CD14-positive monocyte (primary cell): ENCODE measurements around the gene PCP4. TPM values are rescaled to one million over a fixed set of nuclear protein-coding genes. Genes with fewer than 3 reads are reported as not detected.
A peak's percentile ranks its signal among the peaks of the same experiment; 100 is the strongest.

Source experiments
- DNase-seq, 3 donors: peaks; one replicate each; pipeline ENCODE4 v3.0.0-alpha.2; 2011 to 2022
- H2AFZ ChIP-seq: 2 replicates; pipeline ENCODE4 v1.6.0; 2012; ENCODE audit warnings: mild to moderate bottlenecking, low read depth, low read length, inconsistent platforms; ENCODE audit not compliant: insufficient read depth, poor library complexity, severe bottlenecking
- H3K27ac ChIP-seq, 2 donors: 1 replicate in 1 of 2; 2 replicates in 1 of 2; pipeline ENCODE4 v1.5.1; 2012 to 2013; ENCODE audit warnings: low read length in 2 of 2, control low read depth in 1 of 2, inconsistent platforms in 1 of 2, low read depth in 1 of 2, mild to moderate bottlenecking in 1 of 2
- H3K27me3 ChIP-seq, 2 donors: one replicate each; pipeline versions ENCODE4 v1.6.0 to v1.6.1; 2011 to 2013; ENCODE audit warnings: low read length in 2 of 2; ENCODE audit not compliant: control insufficient read depth in 2 of 2, insufficient read depth in 2 of 2
- H3K36me3 ChIP-seq, 2 donors: replicated peaks in 1 of 2; 1 replicate in 1 of 2; 2 replicates in 1 of 2; pipeline versions ENCODE4 v1.5.1 to v1.6.1; 2012 to 2013; ENCODE audit warnings: low read length in 2 of 2, control low read depth in 1 of 2, inconsistent platforms in 1 of 2, mild to moderate bottlenecking in 1 of 2; ENCODE audit not compliant: insufficient read depth in 2 of 2, control insufficient read depth in 1 of 2
- H3K4me1 ChIP-seq, 2 donors: 1 replicate in 1 of 2; 2 replicates in 1 of 2; pipeline versions ENCODE4 v1.5.1 to v1.6.1; 2012 to 2013; ENCODE audit warnings: low read length in 2 of 2, control low read depth in 1 of 2, inconsistent platforms in 1 of 2, mild to moderate bottlenecking in 1 of 2, moderate library complexity in 1 of 2; ENCODE audit not compliant: insufficient read depth in 2 of 2, control insufficient read depth in 1 of 2
- H3K4me2 ChIP-seq: replicated peaks from 2 replicates; pipeline ENCODE3; 2012; ENCODE audit warnings: low read length, moderate library complexity, mild to moderate bottlenecking; ENCODE audit not compliant: poor library complexity, severe bottlenecking; ENCODE audit errors: extremely low read depth
- H3K4me3 ChIP-seq, 3 experiments: fragments of 200-600 bp in 1 of 3; sonication (generic) in 1 of 3; replicated peaks in 1 of 3; 1 replicate in 2 of 3; 2 replicates in 1 of 3; pipeline ENCODE4 v1.5.1; 2011 to 2013; ENCODE audit warnings: low read length in 3 of 3, mild to moderate bottlenecking in 3 of 3, control low read depth in 2 of 3, low read depth in 2 of 3, inconsistent platforms in 1 of 3, moderate library complexity in 1 of 3
- H3K79me2 ChIP-seq: 2 replicates; pipeline ENCODE4 v1.6.0; 2012; ENCODE audit warnings: mild to moderate bottlenecking, control low read depth, inconsistent platforms, low read length, moderate library complexity; ENCODE audit not compliant: insufficient read depth
- H3K9ac ChIP-seq: 2 replicates; pipeline ENCODE4 v1.6.0; 2017; ENCODE audit warnings: low read length, mild to moderate bottlenecking; ENCODE audit not compliant: insufficient read depth, poor library complexity, severe bottlenecking
- H3K9me3 ChIP-seq, 2 donors: replicated peaks in 1 of 2; 1 replicate in 1 of 2; 2 replicates in 1 of 2; pipeline versions ENCODE4 v1.5.1 to v1.6.1; 2012 to 2013; ENCODE audit warnings: low read length in 2 of 2, control low read depth in 1 of 2; ENCODE audit not compliant: control insufficient read depth in 1 of 2, insufficient read depth in 1 of 2
- H4K20me1 ChIP-seq: 2 replicates; pipeline ENCODE4 v1.6.0; 2012; ENCODE audit warnings: mild to moderate bottlenecking, low read length, control low read depth, moderate library complexity; ENCODE audit not compliant: insufficient read depth
- H3K27ac Mint-ChIP-seq, 7 donors: one replicate each; pipeline ENCODE4 v1.8.0; 2020; ENCODE audit warnings: mild to moderate bottlenecking in 7 of 7, mixed read lengths in 7 of 7, moderate library complexity in 6 of 7, inconsistent platforms in 2 of 7
- H3K27me3 Mint-ChIP-seq, 3 donors: one replicate each; pipeline ENCODE4 v1.8.0; 2021 to 2022; ENCODE audit warnings: low read depth in 3 of 3, mild to moderate bottlenecking in 3 of 3, mixed read lengths in 3 of 3, moderate library complexity in 3 of 3, inconsistent platforms in 1 of 3
- H3K36me3 Mint-ChIP-seq, 2 donors: one replicate each; pipeline ENCODE4 v1.8.0; 2020; ENCODE audit warnings: mixed read lengths in 2 of 2, inconsistent platforms in 1 of 2, mild to moderate bottlenecking in 1 of 2
- H3K4me1 Mint-ChIP-seq: one replicate; pipeline ENCODE4 v1.8.0; 2020; ENCODE audit warnings: mild to moderate bottlenecking, mixed read lengths
- H3K4me3 Mint-ChIP-seq, 2 donors: one replicate each; pipeline ENCODE4 v1.8.0; 2020; ENCODE audit warnings: mild to moderate bottlenecking in 2 of 2, mixed read lengths in 2 of 2, moderate library complexity in 1 of 2
- H3K9me3 Mint-ChIP-seq, 7 donors: one replicate each; pipeline ENCODE4 v1.8.0; 2020 to 2022; ENCODE audit warnings: mixed read lengths in 7 of 7, mild to moderate bottlenecking in 6 of 7, moderate library complexity in 6 of 7, inconsistent platforms in 2 of 7
- CTCF ChIP-seq: fragments of 200-600 bp; IDR thresholded peaks from one replicate; pipeline ENCODE4 v1.8.0; 2022; ENCODE audit warnings: antibody characterized with exemption, mild to moderate bottlenecking
- WGBS: methylation state at CpG from one replicate; pipeline ENCODE4 v1.1.5; 2013; ENCODE audit warnings: missing lambda C conversion rate; ENCODE audit not compliant: insufficient coverage; 5-methylcytosine and 5-hydroxymethylcytosine counted together
- intact Hi-C, 2 donors: fragments of 100-400 bp; cut with micrococcal nuclease; formaldehyde crosslinking; loops; one replicate each; pipeline versions ENCODE4 v1.15.0 to v1.15.1; 2023
- polyA minus RNA-seq: library from RNA; depleted of rRNA, polyadenylated mRNA; stranded (reverse); fragments of >200 nt; gene quantifications from 2 replicates; pipeline ENCODE4 v1.2.3, GENCODE V29; 2012
- polyA plus RNA-seq, 3 donors: library from polyadenylated mRNA; depleted of rRNA in 1 of 3; unstranded in 2 of 3; stranded (reverse) in 1 of 3; fragments of 300-500 nt in 2 of 3; fragments of >200 nt in 1 of 3; fragmentation: Illumina TruSeq in 2 of 3; gene quantifications; 1 replicate in 2 of 3; 2 replicates in 1 of 3; pipeline ENCODE4 v1.2.3, GENCODE V29; 2012 to 2021
- total RNA-seq, 12 experiments: library from RNA in 1 of 12; stranded (reverse) in 1 of 12; fragments of 120-200 nt in 1 of 12; gene quantifications; one replicate each; pipeline ENCODE4 v1.2.4 and lab custom pipeline; 2013 to 2026; ENCODE audit warnings: mixed read lengths in 6 of 12, inconsistent platforms in 1 of 12

The PCP4 gene
- total RNA-seq (2013) = not detected
- polyA plus RNA-seq (not detected), polyA minus RNA-seq (not detected in 2 replicates), total RNA-seq (lab: John Stamatoyannopoulos, UW) (0 to 6.7 (median 0) reads per million in 11 experiments)

- Histone ChIP-seq H2AFZ (no peak within 1 kb of the TSS), H3K27ac (no peak within 1 kb of the TSS), H3K9ac (no peak within 1 kb of the TSS), H3K9me3 (no peaks in the 10 kb centered on the region), H3K4me1 (no peaks in the 10 kb centered on the region), H3K79me2 (no peaks in the 10 kb centered on the region), H3K36me3 (no peaks in the 10 kb centered on the region), H3K4me3 (no peak within 1 kb of the TSS), H3K27me3 (no peaks in the 10 kb centered on the region), H3K4me2 (no peak within 1 kb of the TSS), H4K20me1 (no peaks in the 10 kb centered on the region)
- Mint-ChIP-seq H3K9me3 (no peaks in the 10 kb centered on the region), H3K27me3 (peaks cover 4 to 13% (median 9%) of the 10 kb centered on the region in 3 donors), H3K4me1 (no peaks in the 10 kb centered on the region), H3K4me3 (no peak within 1 kb of the TSS), H3K27ac (no peak within 1 kb of the TSS), H3K36me3 (no peaks in the 10 kb centered on the region)
- WGBS = 14% methylated on average over 14 of the region's 14 CpGs
- DNase-seq = peak in 1 of 3 donors; percentile 0
- intact Hi-C loops = no loop called here
- peak; percentile 89 for TF ChIP-seq CTCF
These were observed at the start of gene PCP4 for GRCh38 chr21:39867198-39867650. Gene PCP4, plus strand, starts transcription at chr21:39867438. Its CDS starts 64 bp downstream, at chr21:39867502.

GRCh38 chr21:39818557-39818956 lies 48.7 kb upstream of the PCP4 start:
- no peaks in the 10 kb centered on the region for H4K20me1 ChIP-seq
- H3K79me2 ChIP-seq = no peaks in the 10 kb centered on the region
- H3K9ac ChIP-seq = no peak overlapping the region
- no peaks in the 10 kb centered on the region for H3K27me3 ChIP-seq
- no peaks in the 10 kb centered on the region for H3K9me3 ChIP-seq
- WGBS = 92% methylated on average over 1 of the region's 2 CpGs
- H3K27ac ChIP-seq = no peak overlapping the region
- no peaks in the 10 kb centered on the region for H3K36me3 Mint-ChIP-seq
- intact Hi-C loops = no loop called here
- H3K4me3 Mint-ChIP-seq = no peak overlapping the region
- no peak overlapping the region for H3K27ac Mint-ChIP-seq
- no peak overlapping the region for H2AFZ ChIP-seq
- H3K9me3 Mint-ChIP-seq = peaks cover 0 to 4% (median 1%) of the 10 kb centered on the region in 7 donors
- no peaks in the 10 kb centered on the region for H3K36me3 ChIP-seq
- H3K4me1 Mint-ChIP-seq = no peaks in the 10 kb centered on the region
- DNase-seq = peak in 2 of 3 donors; percentile 6 to 12
- H3K27me3 Mint-ChIP-seq = peaks cover 0 to 1% (median 0%) of the 10 kb centered on the region in 3 donors
- H3K4me3 ChIP-seq = no peak overlapping the region
- no peak overlapping the region for H3K4me2 ChIP-seq
- H3K4me1 ChIP-seq = no peaks in the 10 kb centered on the region
- TF ChIP-seq CTCF = no peak
